Retinal pigment epithelial cell (primary cell): ENCODE data around the gene INSIG2.

ENCODE experiments used
- DNase-seq: peaks from one replicate; pipeline ENCODE4 v3.0.0-alpha.2; 2010; ENCODE audit warnings: low read depth
- H3K4me3 ChIP-seq: 2 replicates; pipeline ENCODE4 v1.5.1; 2011; ENCODE audit warnings: mild to moderate bottlenecking, low read length, control low read depth, moderate library complexity
- TF ChIP-seq, protein P1 (sequence below): conservative IDR thresholded peaks from 2 replicates; pipeline ENCODE4 v1.5.1; 2011; ENCODE audit warnings: low read depth, low read length, control low read depth, inconsistent platforms

INSIG2 gene

DNA sequence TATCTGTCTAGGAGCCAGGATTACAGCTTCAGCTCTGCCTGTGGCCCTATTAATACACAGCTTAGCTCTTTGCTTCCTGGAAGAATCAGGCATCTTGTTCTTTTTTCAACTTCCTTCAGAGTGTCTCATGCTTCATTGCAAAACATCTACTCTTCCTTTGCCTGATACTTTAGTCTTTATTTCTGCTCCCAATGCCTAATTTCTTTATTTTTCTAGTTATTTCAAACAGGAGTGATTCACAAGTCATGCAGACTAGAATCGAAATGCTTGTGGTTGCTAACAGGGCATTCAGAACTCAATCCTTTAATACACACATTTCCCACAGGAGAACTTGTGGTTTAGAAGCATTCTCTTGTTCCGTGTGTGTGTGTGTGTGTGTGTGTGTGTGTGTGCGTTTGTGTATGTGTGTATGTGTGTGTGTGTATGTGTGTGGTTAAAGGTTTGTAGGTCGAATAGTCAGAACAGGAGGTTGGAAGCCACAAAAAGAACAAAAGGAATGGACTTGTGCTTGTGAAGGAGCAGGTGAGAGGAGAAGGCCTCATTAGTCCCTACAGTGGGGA is 28.3 kb upstream of the INSIG2 start:
- TF ChIP-seq, protein P1, sequence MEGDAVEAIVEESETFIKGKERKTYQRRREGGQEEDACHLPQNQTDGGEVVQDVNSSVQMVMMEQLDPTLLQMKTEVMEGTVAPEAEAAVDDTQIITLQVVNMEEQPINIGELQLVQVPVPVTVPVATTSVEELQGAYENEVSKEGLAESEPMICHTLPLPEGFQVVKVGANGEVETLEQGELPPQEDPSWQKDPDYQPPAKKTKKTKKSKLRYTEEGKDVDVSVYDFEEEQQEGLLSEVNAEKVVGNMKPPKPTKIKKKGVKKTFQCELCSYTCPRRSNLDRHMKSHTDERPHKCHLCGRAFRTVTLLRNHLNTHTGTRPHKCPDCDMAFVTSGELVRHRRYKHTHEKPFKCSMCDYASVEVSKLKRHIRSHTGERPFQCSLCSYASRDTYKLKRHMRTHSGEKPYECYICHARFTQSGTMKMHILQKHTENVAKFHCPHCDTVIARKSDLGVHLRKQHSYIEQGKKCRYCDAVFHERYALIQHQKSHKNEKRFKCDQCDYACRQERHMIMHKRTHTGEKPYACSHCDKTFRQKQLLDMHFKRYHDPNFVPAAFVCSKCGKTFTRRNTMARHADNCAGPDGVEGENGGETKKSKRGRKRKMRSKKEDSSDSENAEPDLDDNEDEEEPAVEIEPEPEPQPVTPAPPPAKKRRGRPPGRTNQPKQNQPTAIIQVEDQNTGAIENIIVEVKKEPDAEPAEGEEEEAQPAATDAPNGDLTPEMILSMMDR, result no peak
- H3K4me3 ChIP-seq, result no peak overlapping the region
- DNase-seq, result peak; percentile 65

DNA sequence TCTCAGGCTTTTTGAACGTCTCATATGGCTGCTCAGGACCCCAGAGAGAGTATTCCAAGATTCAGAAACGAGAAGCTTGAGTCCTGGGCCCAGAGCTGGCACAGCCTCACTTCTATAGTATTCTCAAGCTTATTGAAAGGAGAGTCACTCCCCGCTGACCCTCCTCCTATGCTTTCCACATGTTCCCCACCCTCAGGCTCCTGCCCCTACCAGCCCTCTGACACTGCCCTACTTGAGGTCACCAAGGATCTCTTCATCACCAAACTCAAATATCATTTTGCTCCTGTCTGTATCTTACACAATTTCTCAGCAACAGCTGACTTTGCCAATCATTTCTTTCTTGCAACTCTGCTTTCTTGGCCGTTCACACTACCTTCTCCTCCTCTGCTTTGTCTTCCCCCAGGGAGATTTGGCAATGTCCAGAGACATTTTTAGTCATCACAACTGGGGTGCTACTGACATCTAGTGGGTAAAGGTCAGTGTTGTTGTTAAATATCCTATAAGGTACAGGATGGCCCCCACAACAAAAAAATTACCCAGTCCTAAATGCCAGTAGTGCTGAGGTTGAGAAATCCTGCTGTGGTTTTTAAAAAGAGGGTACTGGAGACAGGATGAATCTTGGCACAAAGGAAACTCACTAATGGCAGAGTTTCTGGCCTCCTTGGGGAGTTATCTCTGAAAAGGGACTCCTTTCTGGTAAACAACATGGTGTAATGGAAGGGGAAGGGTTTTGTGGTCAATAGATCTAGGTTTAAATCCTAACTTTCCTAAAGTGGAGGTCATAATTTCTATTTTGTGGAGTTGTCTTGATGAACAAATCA is 26.9 kb upstream of the INSIG2 start:
- DNase-seq, result no peak
- TF ChIP-seq, protein P1, result peak; percentile 33
- H3K4me3 ChIP-seq, result no peak overlapping the region

DNA sequence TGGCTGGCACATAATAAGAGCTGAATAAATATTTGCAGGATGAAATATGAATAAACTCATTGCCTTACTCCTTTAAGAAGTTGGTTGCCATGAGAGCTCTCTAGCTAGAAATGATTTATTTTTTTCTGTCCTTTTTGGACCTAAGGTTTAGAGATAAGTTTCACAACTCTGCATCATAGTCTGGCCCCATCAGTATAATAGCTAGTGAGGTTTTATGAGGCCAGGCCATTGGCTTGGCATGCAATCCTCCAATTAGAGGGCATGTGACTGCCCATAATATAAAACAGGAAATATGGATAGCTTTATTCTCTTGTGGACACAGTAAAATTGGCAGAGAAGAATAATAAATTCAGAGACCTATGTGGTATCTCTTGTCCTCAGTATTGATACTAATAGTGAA is 26.2 kb upstream of the INSIG2 start:
- no peak overlapping the region for H3K4me3 ChIP-seq
- no peak for DNase-seq
- TF ChIP-seq, protein P1, result no peak

DNA sequence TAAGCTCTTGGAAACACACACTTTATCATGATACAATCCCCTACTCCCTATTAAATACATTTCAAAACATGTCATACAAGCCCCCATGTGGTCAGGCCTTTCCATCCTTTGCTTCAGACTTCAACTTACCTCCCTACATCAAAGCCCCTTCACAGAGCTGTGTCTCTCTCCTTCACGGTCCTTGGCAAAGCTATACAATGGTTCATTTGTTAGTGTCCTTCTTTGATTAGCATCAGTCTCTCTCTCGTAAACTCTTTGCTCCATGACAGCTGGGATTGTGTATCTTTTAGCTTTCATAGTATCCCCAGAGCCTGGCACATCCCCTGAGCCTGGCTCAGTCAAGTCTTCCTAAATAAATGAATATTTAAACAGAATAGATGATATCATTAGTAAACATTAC is 25.6 kb upstream of the INSIG2 start:
- TF ChIP-seq, protein P1, result no peak
- H3K4me3 ChIP-seq, result no peak overlapping the region
- DNase-seq, result no peak

DNA sequence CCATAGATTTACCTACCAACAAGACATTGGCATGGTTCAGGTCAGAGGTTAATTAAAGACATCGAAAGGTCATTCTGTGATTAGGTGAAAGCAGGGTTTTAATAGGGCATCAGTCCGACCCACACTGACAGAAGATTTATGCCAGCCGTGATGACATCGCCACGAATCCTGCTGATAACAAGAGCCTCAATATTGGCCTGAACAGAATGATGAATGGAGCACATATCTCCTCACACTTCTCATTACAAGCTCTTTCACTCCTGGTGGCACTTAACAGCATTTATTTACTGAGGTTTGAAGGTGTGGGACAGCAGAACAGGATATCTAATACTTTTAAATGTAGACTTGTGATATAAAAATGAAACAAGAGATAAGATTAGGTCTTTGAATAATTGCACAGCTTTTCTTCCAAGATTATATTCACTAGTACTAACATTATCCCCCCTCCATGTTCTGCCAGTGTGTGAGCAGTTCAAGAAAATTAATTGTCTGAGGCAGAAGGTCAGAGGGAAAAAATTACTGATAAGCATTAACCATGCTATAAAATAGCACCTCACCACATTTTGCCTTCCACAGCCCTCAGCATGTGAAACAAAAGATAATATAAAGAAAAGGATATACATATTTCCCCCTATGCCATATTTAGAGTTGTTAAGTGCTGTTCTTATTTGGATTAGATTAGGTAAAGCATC is 23.1 kb upstream of the INSIG2 start:
- H3K4me3 ChIP-seq, result no peak overlapping the region
- TF ChIP-seq, protein P1, result no peak
- no peak for DNase-seq

DNA sequence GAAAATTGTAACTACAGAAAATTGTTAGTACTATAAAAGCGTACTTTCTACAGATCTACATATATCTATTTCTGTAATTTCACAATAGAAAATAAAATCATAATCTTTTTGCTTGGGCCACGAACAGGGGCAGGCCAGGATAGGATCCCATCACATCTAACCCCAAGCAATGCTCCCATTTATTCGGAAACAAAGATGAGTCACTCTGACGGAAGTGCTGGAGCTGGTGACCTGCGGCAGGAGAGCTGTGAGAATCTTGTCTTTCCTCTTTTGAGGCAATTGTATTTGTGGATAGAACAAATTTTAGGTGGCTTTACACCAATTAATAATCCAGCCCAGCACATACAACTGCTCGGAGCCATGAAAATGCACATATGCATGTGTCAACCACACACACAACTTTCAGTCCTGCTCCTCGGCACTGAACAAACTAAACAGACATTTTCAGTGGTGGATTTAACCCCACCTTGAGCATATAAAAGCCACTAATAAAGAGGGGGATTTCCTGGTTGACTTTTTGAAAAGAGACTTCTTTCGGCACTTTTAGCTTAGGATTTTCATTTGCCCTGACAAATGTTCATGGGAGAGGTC is 22.3 kb upstream of the INSIG2 start:
- H3K4me3 ChIP-seq, result no peak overlapping the region
- TF ChIP-seq, protein P1, result no peak
- no peak for DNase-seq
